ENCODE data around the gene MRPL40.
A peak's percentile ranks its signal among the peaks of the same experiment; 100 is the strongest.

Gene MRPL40

DNA sequence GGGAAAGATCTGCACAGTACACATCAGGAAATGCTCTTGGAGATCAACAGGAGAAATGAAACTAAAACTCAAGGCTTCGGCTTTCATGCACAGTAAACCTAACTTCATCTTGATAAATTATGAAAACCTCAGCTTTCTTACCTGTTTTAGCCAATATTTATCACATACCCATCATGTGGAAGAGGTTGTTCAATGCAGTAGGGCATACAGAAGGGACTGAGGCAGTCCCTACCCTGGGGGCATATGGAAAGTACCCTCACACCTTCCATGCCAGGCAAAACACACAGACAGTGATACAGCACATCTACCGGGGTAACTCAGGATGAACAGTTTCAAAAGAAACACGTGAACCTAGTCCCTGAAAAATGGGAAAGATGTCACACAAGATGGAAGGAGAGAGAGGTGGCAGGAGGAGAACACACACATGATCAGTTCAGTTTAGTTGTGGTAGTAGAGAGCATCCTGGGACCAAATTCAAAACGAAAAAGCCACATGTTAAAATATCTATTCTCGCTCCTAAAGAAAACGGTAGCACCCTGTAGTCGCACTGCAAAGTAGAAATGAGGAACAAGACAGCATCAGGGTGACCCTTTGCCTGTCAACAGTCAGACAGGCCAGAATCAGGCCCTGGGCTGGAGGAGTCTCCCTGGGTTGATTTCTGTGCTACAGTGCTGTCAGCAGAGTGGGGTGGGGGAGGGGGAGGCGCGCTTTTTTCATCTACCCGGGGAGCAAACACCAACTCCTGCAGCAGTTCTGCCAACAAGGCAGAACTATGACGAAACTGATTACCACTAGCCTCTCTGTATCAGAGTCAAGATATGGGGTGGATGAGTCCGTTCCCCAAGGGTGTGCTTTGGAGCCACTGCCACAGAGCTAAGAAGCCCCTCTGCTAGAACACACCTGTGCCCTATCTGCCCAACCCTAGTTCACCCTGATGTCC is 2.1 kb upstream of the MRPL40 start:
- Histone ChIP-seq H3K4ac (ENCODE audit: low read depth in 1 of 2, low read length in 2 of 2) (peak overlapping the region in 1 of 2 experiments; percentile 32), H2BK12ac (ENCODE audit: low read length in 2 of 2) (peak overlapping the region in 1 of 2 experiments; percentile 58), H4K8ac (ENCODE audit: low read length) (no peak overlapping the region), H4K91ac (ENCODE audit: low read length) (no peak overlapping the region), H3K36me3 (ENCODE audit: control insufficient read depth in 1 of 2, insufficient read depth in 2 of 2, low read depth in 1 of 2, low read length in 2 of 2) (peaks cover 4 to 14% of the 10 kb centered on the region in 2 experiments), H3K4me2 (ENCODE audit: low read length, poor library complexity, severe bottlenecking) (peak overlapping the region; percentile 90), H2AK5ac (ENCODE audit: low read length, severe bottlenecking) (no peak overlapping the region), H3K27me3 (ENCODE audit: control insufficient read depth in 1 of 2, insufficient read depth in 1 of 2, low read length in 2 of 2) (no peaks in the 10 kb centered on the region), H2BK120ac (ENCODE audit: low read depth, low read length) (no peak overlapping the region), H3K9ac (ENCODE audit: low read length) (peak overlapping the region; percentile 93), H2BK15ac (ENCODE audit: low read depth, poor library complexity, severe bottlenecking) (no peak overlapping the region), H3K4me3 (ENCODE audit: insufficient read depth in 1 of 2, low read depth in 1 of 2, low read length in 2 of 2) (peak overlapping the region; percentile 88 to 90), H2BK5ac (ENCODE audit: low read depth, low read length, poor library complexity, severe bottlenecking) (no peak overlapping the region), H3K4me1 (ENCODE audit: control insufficient read depth, insufficient read depth, low read depth, low read length) (peaks cover 8% of the 10 kb centered on the region), H2AFZ (ENCODE audit: low read depth, low read length) (no peak overlapping the region), H3K79me1 (replicated peaks; ENCODE audit: low read length, poor library complexity, severe bottlenecking) (peaks cover 7% of the 10 kb centered on the region), H3K14ac (ENCODE audit: low read length in 2 of 2) (no peak overlapping the region), H3K27ac (ENCODE audit: low read length, poor library complexity, severe bottlenecking) (peak overlapping the region; percentile 42), H3K18ac (ENCODE audit: low read depth in 1 of 2, low read length in 2 of 2) (peak overlapping the region in 1 of 2 experiments; percentile 81), H3K9me3 (ENCODE audit: control insufficient read depth, low read length) (no peaks in the 10 kb centered on the region), H3K23ac (ENCODE audit: low read length in 2 of 2) (no peak overlapping the region)
- DNase-seq = peak; percentile 73
- WGBS = 51% methylated on average over 9 of the region's 12 CpGs

- DNase-seq = peak; percentile 59
- Histone ChIP-seq H3K4me2 (ENCODE audit: low read length, poor library complexity, severe bottlenecking) (peak overlapping the region; percentile 90), H3K23ac (ENCODE audit: low read length in 2 of 2) (peak overlapping the region in 1 of 2 experiments; percentile 81), H3K4me1 (ENCODE audit: control insufficient read depth, insufficient read depth, low read depth, low read length) (peaks cover 8% of the 10 kb centered on the region), H2AFZ (ENCODE audit: low read depth, low read length) (peak overlapping the region; percentile 78), H3K18ac (ENCODE audit: low read depth in 1 of 2, low read length in 2 of 2) (peak overlapping the region; percentile 48 to 81), H4K8ac (ENCODE audit: low read length) (peak overlapping the region; percentile 94), H2AK5ac (ENCODE audit: low read length, severe bottlenecking) (no peak overlapping the region), H3K27ac (ENCODE audit: low read length, poor library complexity, severe bottlenecking) (peak overlapping the region; percentile 42), H3K9me3 (ENCODE audit: control insufficient read depth, low read length) (no peaks in the 10 kb centered on the region), H3K14ac (ENCODE audit: low read length in 2 of 2) (peak overlapping the region in 1 of 2 experiments; percentile 53), H4K91ac (ENCODE audit: low read length) (peak overlapping the region; percentile 55), H2BK120ac (ENCODE audit: low read depth, low read length) (peak overlapping the region; percentile 71), H3K79me1 (replicated peaks; ENCODE audit: low read length, poor library complexity, severe bottlenecking) (peaks cover 9% of the 10 kb centered on the region), H3K36me3 (ENCODE audit: control insufficient read depth in 1 of 2, insufficient read depth in 2 of 2, low read depth in 1 of 2, low read length in 2 of 2) (peaks cover 11 to 21% of the 10 kb centered on the region in 2 experiments), H2BK12ac (ENCODE audit: low read length in 2 of 2) (peak overlapping the region in 1 of 2 experiments; percentile 45), H3K4ac (ENCODE audit: low read depth in 1 of 2, low read length in 2 of 2) (peak overlapping the region; percentile 3 to 77), H3K4me3 (ENCODE audit: insufficient read depth in 1 of 2, low read depth in 1 of 2, low read length in 2 of 2) (peak overlapping the region; percentile 88 to 90), H3K27me3 (ENCODE audit: control insufficient read depth in 1 of 2, insufficient read depth in 1 of 2, low read length in 2 of 2) (no peaks in the 10 kb centered on the region), H2BK5ac (ENCODE audit: low read depth, low read length, poor library complexity, severe bottlenecking) (no peak overlapping the region), H3K9ac (ENCODE audit: low read length) (peak overlapping the region; percentile 93), H2BK15ac (ENCODE audit: low read depth, poor library complexity, severe bottlenecking) (peak overlapping the region; percentile 91)
- under 1% methylated on average over 51 of the region's 53 CpGs for WGBS
These were observed 1.3 kb upstream of the MRPL40 start for GRCh38 chr22:19430890-19431541.

DNA sequence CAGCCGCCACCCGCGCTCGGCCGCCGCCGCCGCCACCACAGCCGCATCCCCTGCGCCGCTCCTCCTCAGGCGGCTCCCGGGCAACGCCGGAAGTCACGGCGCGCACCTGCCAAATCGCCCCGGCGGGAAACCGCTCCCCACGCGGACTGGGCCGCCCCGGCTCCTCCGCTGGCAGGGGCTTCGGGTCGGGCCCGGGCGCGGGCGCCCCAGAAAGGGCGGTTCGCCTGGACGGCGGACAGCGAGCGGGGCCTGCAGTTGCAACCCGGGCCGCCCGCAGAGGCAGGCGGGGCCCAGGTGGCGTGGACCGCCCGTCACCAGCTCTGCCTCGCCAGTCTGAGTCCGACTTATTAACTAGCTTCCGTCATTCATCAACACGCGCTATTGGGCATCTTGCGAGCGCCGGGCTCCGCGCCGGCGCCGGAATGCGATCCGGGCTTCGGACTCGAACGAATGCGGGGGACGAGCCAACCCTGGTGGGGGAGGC is 654 bp upstream of the MRPL40 start, which contains the start of gene HIRA:
Gene HIRA (minus strand): TSS at position 85 of the 484 bp plus-strand sequence. CDS start 257 bp downstream, outside the sequence.
- DNase-seq = peak; percentile 85
- Histone ChIP-seq H4K8ac (ENCODE audit: low read length) (peak within 1 kb of the TSS; percentile 94), H3K27me3 (ENCODE audit: control insufficient read depth in 1 of 2, insufficient read depth in 1 of 2, low read length in 2 of 2) (no peaks in the 10 kb centered on the region), H2BK120ac (ENCODE audit: low read depth, low read length) (peak within 1 kb of the TSS; percentile 77), H3K9me3 (ENCODE audit: control insufficient read depth, low read length) (no peaks in the 10 kb centered on the region), H3K4me1 (ENCODE audit: control insufficient read depth, insufficient read depth, low read depth, low read length) (peaks cover 8% of the 10 kb centered on the region), H3K4ac (ENCODE audit: low read depth in 1 of 2, low read length in 2 of 2) (peak within 1 kb of the TSS; percentile 96 to 99), H2AFZ (ENCODE audit: low read depth, low read length) (peak within 1 kb of the TSS; percentile 96), H3K18ac (ENCODE audit: low read depth in 1 of 2, low read length in 2 of 2) (peak within 1 kb of the TSS; percentile 99), H3K36me3 (ENCODE audit: control insufficient read depth in 1 of 2, insufficient read depth in 2 of 2, low read depth in 1 of 2, low read length in 2 of 2) (peaks cover 16 to 26% of the 10 kb centered on the region in 2 experiments), H3K27ac (ENCODE audit: low read length, poor library complexity, severe bottlenecking) (peak within 1 kb of the TSS; percentile 93), H2AK5ac (ENCODE audit: low read length, severe bottlenecking) (peak within 1 kb of the TSS; percentile 41), H3K4me3 (ENCODE audit: insufficient read depth in 1 of 2, low read depth in 1 of 2, low read length in 2 of 2) (peak within 1 kb of the TSS; percentile 90 to 98), H3K23ac (ENCODE audit: low read length in 2 of 2) (peak within 1 kb of the TSS; percentile 64 to 81), H3K9ac (ENCODE audit: low read length) (peak within 1 kb of the TSS; percentile 98), H2BK5ac (ENCODE audit: low read depth, low read length, poor library complexity, severe bottlenecking) (peak within 1 kb of the TSS; percentile 69), H2BK12ac (ENCODE audit: low read length in 2 of 2) (peak within 1 kb of the TSS in 1 of 2 experiments; percentile 45), H4K91ac (ENCODE audit: low read length) (peak within 1 kb of the TSS; percentile 97), H3K79me1 (replicated peaks; ENCODE audit: low read length, poor library complexity, severe bottlenecking) (peaks cover 12% of the 10 kb centered on the region), H2BK15ac (ENCODE audit: low read depth, poor library complexity, severe bottlenecking) (peak within 1 kb of the TSS; percentile 91), H3K4me2 (ENCODE audit: low read length, poor library complexity, severe bottlenecking) (peak within 1 kb of the TSS; percentile 90), H3K14ac (ENCODE audit: low read length in 2 of 2) (peak within 1 kb of the TSS; percentile 58 to 99)
- WGBS = under 1% methylated on average over 58 of the region's 66 CpGs
